ENCODE measurements around the gene FGD4. TPM values are rescaled to one million over a fixed set of nuclear protein-coding genes. Genes with fewer than 3 reads are reported as not detected.

The FGD4 gene
- total and polyA plus RNA-seq, 4 donors, result 4.8 to 64.6 (median 24.2) TPM

DNA sequence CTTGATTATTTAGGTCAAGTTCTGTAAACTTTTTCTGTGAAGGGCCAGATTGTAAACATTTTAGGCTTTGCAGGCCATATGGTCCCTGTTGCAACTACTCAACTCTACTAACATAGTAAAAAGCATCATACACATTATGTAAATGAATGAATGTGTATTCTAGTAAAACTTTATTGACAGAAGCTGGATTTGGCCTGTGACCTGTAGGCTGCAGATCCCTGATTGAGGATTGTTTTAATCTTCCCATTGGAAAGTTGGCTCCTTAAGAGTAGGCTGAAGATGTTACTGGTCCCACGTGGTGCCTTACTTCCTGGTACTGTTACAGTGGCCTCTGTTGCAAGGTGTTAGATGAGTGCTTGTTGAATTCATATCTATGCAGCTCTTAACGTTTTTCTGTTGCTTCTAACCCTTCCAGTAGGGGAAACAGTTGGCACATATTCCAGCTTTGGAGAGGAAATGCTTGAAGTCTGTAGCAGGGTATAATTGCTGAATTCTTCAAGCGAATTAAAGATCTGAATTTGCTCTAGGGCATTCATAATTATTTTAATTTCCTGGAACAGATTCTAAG is 146.1 kb downstream of the FGD4 start:
- H3K9ac ChIP-seq (ENCODE audit: insufficient read depth in 1 of 2, low read length in 2 of 2), result no peak overlapping the region
- no peak overlapping the region for H3K27ac ChIP-seq (ENCODE audit: low read depth in 1 of 2, low read length in 1 of 2)
- ATAC-seq (ENCODE audit: insufficient read depth, low FRiP score) (no peak), DNase-seq (peak in 2 of 3 donors; percentile 18 to 47)
- 19 to 20% methylated on average over 3 of the region's 3 CpGs for WGBS, 2 donors
- no peaks in the 10 kb centered on the region for H3K36me3 ChIP-seq (ENCODE audit: control insufficient read depth in 4 of 4, insufficient read depth in 4 of 4, low read length in 4 of 4)
- no peak for TF ChIP-seq CTCF (IDR thresholded peaks at IDR 0.05; ENCODE audit: control extremely low read depth, extremely low read depth)
- H3K27me3 ChIP-seq (ENCODE audit: control insufficient read depth in 3 of 3, insufficient read depth in 3 of 3, low read length in 2 of 3), result no peaks in the 10 kb centered on the region
- no peaks in the 10 kb centered on the region for H3K9me3 ChIP-seq (ENCODE audit: control insufficient read depth in 4 of 4, insufficient read depth in 3 of 4, low read length in 3 of 4)
- H3K4me1 ChIP-seq (ENCODE audit: control insufficient read depth in 5 of 5, insufficient read depth in 5 of 5, low read length in 5 of 5), result peaks cover 3 to 40% (median 22%) of the 10 kb centered on the region in 5 donors
- no peak overlapping the region for H3K4me3 ChIP-seq

DNA sequence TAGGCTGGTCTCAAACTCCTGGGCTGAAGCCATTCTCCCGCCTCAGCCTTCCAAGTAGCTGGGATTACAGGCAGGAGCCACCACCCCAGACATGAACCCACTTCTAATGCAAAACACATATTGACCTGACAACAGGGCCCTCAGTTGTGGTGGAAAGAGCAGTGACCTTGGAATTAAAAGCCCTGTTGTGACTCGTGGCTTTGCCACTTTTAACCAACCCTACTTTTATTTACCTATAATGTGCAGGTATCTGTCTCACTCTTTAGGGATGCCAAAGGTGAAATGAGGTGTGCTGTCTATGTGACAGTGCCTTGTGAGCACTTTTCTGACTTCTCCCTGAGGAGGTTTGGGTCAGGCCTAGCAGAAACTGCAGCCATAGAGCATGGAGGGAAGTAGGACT is 146.9 kb downstream of the FGD4 start:
- 72 to 87% methylated on average over 2 of the region's 2 CpGs for WGBS, 2 donors
- Histone ChIP-seq H3K27me3 (ENCODE audit: control insufficient read depth in 3 of 3, insufficient read depth in 3 of 3, low read length in 2 of 3) (no peaks in the 10 kb centered on the region), H3K4me3 (no peak overlapping the region), H3K36me3 (ENCODE audit: control insufficient read depth in 4 of 4, insufficient read depth in 4 of 4, low read length in 4 of 4) (no peaks in the 10 kb centered on the region), H3K9me3 (ENCODE audit: control insufficient read depth in 4 of 4, insufficient read depth in 3 of 4, low read length in 3 of 4) (no peaks in the 10 kb centered on the region), H3K27ac (ENCODE audit: low read depth in 1 of 2, low read length in 1 of 2) (peak overlapping the region in 1 of 2 donors; percentile 35), H3K9ac (ENCODE audit: insufficient read depth in 1 of 2, low read length in 2 of 2) (no peak overlapping the region), H3K4me1 (ENCODE audit: control insufficient read depth in 5 of 5, insufficient read depth in 5 of 5, low read length in 5 of 5) (peaks cover 3 to 40% (median 22%) of the 10 kb centered on the region in 5 donors)
- no peak for TF ChIP-seq CTCF (IDR thresholded peaks at IDR 0.05; ENCODE audit: control extremely low read depth, extremely low read depth)
- no peak for DNase-seq
- ATAC-seq (ENCODE audit: insufficient read depth, low FRiP score), result no peak

DNA sequence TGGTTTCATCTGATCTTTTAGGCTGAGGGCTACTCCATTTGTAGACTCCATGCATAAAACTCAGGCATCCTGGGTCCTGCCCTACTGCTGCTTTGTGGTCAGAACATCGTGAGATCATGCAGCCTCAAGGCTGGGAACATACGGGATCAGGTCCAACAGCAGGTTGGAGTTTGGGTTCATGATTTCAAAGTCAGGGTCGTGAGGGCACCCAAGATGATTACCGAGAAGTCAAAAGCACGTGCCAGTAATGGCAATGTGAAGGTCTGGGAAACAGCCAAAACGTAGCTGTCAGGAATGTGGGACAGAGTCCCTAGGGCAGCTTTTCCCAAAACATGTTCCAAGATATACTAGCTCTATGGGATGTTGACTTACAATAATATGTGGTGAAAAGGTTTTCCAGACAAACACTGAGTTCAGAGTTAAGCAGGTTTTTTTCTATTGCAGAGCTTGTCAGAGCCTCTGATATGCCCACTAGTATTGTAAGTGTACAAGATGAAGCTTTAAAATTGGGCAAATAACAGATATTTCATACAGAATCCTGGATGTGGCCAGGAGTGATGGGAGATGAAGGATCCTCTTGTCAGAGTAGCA is 149.4 kb downstream of the FGD4 start:
- Histone ChIP-seq H3K36me3 (ENCODE audit: control insufficient read depth in 4 of 4, insufficient read depth in 4 of 4, low read length in 4 of 4) (no peaks in the 10 kb centered on the region), H3K9me3 (ENCODE audit: control insufficient read depth in 4 of 4, insufficient read depth in 3 of 4, low read length in 3 of 4) (no peaks in the 10 kb centered on the region), H3K4me1 (ENCODE audit: control insufficient read depth in 5 of 5, insufficient read depth in 5 of 5, low read length in 5 of 5) (peaks cover 0 to 40% (median 17%) of the 10 kb centered on the region in 5 donors), H3K9ac (ENCODE audit: insufficient read depth in 1 of 2, low read length in 2 of 2) (no peak overlapping the region), H3K27ac (ENCODE audit: low read depth in 1 of 2, low read length in 1 of 2) (peak overlapping the region; percentile 66 to 71), H3K4me3 (no peak overlapping the region), H3K27me3 (ENCODE audit: control insufficient read depth in 3 of 3, insufficient read depth in 3 of 3, low read length in 2 of 3) (no peaks in the 10 kb centered on the region)
- whole genome bisulfite sequencing, 2 donors, result 46 to 72% methylated on average over 6 of the region's 6 CpGs
- TF ChIP-seq CTCF (IDR thresholded peaks at IDR 0.05; ENCODE audit: control extremely low read depth, extremely low read depth), result no peak
- ATAC-seq (ENCODE audit: insufficient read depth, low FRiP score) (no peak), DNase-seq (peak; percentile 24 to 42 (median 38))

All from lung (tissue), 12 donors.